HG03520 (cell line): ENCODE data around the gene PDE4D.
"Not testable (repeated sequence)": the region's sequence is repeated elsewhere in the genome, so short reads cannot be mapped to it uniquely, and the experiment has no call there.

Source experiments
- ATAC-seq: cut with Tn5 transposase; IDR thresholded peaks from one replicate; pipeline ENCODE4 v1.9.1; 2021; ENCODE audit warnings: mild to moderate bottlenecking, moderate library complexity; ENCODE audit not compliant: unreplicated experiment

PDE4D gene

DNA sequence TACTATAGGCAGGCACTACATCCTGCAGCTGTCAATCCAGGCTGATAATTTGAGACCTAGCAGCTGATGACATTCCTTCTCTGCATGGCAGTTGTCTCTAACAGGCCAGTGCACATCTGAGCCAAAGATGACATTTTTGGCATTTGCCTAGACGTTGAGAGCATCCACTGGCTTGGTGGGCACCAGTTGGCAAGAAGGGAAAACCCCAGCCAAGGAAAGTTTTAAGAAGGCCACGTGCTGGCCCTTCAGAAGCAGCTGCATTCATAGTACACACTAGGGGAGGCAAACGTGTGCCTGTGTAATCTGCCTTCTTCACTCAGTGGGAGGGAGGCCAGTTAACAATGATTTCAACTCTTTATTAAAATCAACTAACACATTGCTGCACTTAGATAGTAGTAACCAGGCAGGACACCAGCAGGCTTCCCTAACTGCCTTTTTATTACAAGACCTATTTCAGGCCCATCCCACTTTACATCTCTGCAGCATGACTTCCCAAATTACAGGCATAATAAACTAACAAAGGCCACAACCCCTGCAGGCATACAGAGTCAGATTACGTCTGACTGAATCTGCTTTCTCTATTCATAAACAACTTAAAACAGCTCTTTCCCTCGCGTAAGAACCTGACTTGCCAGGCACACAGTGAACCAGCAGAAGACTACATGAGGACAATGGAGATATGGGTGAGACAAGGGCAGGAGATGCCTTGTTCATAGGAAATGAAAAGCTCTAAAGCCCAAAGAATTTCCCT, 576.3 kb downstream of the PDE4D start:
- ATAC-seq = no peak

DNA sequence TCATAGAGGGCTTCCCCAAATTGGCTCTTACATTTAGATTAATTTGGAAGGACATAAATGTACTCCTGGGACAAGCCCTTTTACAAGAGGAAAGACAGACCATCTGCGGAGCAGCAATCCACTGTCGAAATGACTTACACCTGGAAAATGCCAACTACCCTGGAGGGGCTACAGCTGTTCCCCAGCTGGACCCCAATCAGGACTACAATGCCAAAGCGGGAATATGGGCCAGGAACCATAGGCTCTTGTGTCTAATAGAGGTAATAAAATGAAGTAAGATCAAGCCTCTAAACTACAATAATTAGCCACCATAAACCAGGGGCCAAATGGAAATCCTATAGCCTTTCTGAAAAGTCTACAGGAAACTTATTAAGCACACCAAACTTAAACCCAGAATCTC, 581.3 kb downstream of the PDE4D start:
- no peak for ATAC-seq

DNA sequence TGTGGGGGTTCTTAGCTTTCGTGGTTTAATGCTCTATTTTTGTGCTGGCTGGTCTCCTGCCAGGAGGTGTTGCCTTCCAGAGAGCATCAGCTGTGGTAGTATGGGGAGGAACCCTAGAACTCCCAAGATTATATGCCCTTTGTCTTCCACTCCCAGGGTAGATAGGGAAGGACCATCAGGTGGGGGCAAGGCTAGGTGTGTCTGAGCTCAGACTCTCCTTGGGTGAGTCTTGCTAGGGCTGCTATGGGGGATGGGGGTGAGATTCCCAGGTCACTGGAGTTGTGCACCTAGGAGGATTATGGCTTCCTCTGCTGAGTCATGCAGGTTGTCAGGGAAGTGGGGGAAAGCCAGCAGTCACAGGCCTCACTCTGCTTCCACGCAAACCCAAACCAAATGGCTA, 584.8 kb downstream of the PDE4D start:
- not testable (repeated sequence) for ATAC-seq

DNA sequence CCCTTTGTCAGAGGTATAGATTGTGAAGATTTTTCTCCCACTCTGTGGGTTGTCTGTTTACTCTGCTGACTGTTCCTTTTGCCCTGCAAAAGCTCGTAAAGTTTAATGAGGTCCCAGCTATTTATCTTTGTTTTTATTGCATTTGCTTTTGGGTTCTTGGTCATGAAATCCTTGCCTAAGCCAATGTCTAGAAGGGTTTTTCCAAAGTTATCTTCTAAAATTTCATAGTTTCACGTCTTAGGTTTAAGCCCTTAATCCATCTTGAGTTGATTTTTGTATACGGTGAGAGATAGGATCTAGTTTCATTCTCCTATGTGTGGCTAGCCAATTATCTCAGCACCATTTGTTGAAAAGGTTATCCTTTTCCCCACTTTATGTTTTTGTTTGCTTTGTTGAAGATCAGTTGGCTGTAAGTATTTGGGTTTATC, 590.2 kb downstream of the PDE4D start:
- ATAC-seq = not testable (repeated sequence)

DNA sequence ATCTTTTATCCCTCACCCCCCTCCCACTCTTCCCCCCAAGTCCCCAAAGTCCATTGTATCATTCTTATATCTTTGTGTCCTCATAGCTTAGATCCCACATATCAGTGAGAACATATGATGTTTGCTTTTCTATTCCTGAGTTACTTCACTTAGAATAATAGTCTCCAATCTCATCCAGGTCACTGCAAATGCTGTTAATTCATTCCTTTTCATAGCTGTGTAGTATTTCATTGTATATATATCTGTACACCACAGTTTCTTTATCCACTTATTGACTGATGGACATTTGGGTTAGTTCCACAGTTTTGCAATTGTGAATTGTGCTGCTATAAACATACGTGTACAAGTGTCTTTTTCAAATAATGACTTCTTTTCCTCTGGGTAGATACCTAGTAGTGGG, 591.0 kb downstream of the PDE4D start:
- not testable (repeated sequence) for ATAC-seq

DNA sequence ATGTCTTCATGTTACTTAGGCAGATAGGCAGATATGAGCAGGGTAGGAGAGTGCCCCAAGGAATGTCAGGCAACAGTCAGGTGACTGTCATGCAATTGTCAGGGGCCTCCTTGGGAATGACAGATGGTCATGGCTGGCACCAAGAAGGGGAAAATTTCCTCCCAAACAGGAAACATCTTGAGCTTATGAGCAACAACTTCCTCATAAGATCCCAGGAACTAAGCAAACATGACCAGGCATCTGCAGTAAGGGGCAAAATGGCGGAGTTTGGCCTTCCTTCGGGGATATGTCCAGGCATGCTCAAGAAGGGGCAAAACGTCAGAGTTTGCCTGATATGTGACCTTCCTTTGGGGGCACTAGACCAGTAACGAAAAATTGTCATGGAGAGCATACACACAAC, 591.8 kb downstream of the PDE4D start:
- no peak for ATAC-seq

DNA sequence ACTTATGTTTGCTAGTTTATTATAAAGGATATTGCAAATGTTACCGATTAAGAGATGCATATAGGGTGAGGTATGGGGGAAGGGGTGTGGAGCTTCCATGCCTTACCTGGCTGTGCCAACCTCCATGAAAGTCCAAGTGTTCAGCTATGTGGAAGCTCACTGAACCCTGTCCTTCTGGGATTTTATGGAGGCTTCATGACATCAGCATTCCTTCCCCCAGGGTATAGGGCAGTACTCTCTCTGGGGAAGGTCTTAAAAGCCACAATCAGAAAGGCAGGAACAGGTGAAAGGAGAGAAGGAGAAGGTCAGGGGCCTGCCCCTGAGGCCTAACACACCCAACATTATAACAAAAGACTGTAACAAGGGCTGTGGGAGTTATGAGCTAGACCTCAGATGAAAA, 592.6 kb downstream of the PDE4D start:
- ATAC-seq = no peak

DNA sequence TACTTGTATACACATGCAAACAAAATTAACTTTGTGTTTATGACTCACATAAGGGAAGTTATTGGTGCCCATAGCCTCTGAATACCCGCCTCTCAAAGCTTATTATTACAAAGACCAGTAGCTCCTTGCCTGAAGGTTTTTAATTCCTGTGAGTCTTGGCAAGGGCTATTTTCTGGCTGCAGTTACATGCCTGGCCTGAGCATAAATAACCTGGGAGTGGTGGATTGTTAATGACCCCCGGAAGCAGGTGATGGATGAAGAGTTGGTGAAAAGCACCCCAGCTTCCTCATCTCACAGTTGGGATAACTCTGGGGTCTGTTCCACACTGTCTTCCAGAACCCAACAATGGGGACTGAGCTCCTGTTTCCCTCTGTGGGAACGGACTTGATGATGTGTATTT, 594.5 kb downstream of the PDE4D start:
- ATAC-seq = no peak

DNA sequence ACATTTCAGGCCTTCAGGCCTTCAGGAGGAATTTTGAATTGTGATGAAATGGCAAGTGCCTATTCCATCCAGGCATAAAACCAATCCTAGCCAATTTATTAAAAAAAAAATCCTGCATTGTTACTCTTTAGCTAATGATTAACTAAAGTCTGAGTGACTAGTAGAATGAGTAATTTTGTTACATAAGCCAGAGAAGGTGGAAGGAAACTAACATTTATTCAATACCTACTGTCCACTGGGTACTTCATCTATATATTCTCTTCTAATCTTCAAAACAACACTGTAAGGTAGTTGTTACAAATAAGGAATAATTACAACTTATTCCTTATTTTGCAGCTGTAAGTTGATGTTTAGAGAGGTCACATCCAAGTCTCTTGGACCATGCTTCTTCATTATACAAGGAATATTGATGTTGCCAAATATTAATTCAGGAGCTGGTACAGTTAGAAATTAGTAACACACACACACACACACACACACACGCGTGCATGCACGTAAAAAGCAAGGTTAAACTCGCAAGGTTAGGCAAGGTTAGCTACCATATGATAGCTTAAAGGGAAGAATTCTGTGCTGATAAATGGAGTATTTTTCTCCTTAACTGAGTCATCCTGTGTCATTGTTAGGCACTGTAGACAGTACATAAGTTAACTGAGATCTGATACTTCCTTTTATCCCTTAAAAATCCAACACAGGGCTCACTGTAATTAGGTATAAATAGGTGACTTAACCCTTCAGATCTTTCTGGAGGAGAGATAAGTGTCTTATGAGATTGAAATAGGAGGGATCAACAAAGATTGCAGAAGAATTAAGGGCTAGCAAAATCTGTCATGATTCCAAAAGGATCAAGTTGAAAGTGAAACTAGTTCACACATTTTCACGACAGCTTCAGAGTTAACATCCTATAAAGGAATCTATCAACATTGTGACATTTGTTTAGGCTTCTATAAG, 596.9 kb downstream of the PDE4D start:
- no peak for ATAC-seq

DNA sequence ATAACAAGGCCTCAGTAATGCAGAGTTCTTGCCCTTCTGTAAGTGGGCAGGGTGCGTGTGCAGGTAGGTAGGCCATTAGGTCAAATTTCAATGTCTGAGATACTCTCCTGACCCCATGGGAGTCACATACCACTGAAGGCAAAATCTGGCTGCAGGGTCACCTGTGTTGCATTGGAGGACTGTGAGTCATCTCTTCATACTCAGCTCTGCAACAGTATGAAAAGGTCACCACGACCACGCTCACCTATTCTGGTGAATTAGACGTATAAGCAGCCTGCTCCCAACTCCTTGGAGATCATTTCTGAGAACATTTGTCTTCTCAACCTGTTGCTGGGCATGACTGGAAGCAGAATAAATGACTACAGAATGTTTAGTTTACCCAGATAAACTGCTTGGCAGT, 599.8 kb downstream of the PDE4D start:
- ATAC-seq = no peak

DNA sequence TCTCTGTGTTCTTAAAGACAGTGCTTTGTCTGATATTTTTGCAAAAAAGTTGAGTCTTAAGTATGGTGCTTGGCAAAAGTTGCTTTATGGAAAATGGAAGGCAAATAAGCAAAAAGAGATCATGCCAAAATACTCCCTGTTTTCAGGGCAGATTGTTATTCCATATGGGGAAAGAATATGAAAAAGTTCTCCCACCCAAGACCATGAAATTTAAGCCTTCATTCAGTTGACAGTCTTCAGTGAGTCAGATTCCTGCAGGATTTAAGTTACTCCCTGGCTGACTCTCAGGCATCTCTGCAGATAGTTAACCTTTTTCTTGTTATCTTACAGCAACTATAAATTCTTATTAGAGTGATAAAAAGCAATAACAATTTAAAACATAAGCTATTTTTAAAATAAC, 601.6 kb downstream of the PDE4D start:
- ATAC-seq = no peak

DNA sequence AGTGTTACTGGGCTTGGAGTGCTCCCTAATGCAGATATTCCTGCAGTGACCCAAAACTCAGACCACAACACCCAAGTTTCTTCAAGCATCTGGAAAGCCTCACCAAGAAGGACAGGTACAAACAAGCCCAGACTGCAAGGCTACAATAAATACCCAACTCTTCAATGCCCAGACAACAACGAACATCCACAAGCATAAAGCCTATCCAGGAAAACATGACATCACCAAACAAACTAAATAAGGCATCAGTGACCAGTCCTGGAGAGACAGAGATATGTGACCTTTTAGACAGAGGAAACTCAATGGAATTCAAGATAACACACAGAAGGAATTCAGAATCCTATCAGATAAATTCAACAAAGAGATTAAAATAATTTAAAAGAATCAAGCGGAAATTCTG, 605.6 kb downstream of the PDE4D start:
- no peak for ATAC-seq

DNA sequence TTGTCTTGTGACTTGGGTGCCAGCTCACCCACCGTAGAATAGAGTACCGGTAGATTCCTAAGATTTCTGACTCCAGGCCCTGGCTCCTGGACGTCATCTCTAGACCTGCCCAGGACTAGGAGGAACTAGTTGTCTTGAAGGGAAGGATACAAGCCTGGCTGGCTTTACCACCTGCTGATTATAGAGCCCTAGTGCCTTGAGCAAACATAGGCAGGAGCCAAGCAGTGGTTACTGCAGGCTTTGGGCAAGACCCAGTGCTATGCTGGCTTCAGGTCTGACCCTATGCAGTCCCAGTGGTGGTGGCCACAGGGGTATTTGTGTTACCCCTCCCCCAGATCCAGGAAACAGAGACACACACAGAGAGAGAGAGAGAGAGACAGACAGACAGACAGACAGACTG, 606.2 kb downstream of the PDE4D start:
- ATAC-seq = no peak

DNA sequence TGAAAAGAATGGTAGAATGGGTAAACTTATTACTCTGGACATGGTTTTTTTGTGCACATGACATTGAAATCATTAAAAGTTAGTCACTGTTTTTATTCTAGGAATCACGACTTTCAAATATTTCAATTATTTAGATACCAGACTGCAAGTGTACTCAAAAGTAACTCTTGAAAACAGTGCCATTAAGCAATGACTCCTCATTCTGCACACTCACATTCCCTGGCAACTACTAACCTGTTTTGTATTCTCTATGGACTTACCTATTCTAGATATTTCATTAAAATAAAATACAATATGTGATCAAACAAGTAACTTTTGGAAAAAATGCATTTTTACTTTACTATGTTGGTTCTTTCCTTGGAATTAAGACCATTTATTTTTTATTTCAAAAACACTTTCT, 607.0 kb downstream of the PDE4D start:
- ATAC-seq = no peak

DNA sequence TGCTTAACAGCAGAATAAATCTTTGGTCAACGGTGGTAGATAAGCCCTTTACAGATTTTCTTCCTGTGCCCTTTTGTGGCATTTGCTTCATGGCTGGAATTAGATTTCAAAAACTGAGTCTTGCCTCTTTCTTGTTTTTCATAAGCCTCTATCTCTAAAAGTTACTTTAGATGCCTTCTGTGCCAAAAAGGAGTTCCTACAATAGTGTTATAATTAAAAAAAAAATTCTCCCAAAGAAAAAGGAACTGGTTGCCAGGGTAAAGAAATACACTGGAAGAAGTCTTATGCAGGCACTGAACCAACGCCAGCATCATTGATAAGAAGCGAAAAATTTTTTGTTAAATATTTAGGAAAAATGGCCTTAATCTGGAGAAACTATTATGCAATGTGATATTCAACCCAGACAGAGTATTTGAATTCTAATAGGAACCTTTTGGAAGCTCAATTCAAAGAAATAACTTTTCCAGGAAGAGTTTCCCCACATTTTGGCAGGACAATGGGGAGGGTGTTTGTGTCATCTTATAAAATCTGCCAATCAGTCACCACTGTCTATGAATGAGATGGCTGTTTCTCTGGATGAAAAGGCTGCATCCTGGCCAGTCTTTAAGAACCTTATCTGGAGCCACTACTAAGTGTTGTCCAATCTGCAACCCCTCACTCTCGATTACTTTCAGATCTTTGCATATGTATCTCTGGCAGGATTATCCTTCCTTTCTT, 608.1 kb downstream of the PDE4D start:
- no peak for ATAC-seq

DNA sequence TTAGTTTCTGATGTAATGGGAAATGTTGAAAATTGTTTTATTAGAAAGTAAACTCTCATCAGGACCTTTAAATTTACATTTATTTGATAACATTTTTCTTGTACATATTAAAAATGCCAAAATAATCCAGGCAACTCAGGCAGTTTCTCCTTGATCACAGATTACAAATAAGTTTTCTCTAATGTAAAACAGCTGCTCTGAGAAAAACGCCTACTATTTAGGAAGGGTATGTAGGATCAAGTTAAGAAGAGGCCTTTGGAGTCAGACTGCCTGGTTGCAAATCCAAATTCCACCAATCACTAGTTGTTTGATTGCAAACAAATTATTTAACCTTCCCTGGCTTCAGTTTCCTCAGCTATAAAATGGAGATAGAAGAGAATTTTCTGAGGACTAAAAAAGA, 610.8 kb downstream of the PDE4D start:
- no peak for ATAC-seq

DNA sequence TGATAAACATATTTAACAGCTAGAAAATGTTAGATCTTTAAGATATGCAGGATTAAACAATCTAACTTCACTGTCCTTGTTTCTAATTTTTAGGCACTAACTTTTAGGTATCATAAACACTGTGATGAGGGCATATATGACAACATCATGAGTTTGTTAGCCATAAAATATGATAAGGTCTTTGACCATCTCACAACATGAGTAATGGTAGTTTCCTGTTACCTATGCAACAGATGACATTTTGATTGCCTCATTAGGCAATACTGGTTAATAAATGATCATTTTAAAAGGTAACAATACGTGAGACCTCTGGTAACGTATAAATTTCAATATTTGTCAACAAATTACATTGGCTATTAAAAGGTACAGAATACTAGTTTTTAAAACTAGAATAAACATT, 613.5 kb downstream of the PDE4D start:
- ATAC-seq = no peak

DNA sequence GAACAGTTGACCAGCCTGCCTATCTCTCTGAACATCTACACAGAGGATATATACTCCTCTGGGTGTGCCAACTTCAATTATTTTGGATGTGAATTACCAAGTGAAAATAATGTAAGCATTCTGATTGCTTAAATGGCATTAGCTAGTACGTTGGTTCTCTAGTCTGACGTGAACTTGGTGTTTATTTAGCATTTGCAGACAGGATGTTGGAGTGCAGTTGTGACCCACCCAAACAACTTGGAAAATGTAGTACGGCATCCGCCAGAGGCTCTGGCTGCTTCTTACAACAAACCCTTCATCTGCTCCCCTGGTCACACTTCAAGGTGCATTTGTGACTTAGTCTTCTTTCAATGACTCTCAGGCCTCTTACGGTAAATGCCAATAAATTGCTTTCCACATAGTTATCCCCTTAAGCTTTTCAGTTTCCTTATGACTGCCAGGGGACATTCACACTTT, 616.6 kb downstream of the PDE4D start:
- no peak for ATAC-seq

DNA sequence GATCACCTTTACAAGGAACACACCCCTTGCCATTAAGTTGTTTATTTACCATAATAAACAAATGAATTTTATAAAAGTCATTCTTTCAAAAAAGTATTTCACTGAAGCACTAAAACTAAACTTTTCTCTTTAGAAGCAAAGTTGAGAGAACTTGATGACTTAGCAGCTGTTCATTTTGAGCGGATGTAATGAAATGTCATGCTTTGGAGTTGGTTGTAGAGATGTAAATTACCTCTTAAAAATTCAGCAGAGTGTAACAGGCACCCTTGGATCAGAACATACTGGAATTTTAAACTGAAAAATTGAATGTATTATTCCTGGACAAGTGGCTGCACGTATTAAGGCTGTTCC, 617.2 kb downstream of the PDE4D start:
- no peak for ATAC-seq

DNA sequence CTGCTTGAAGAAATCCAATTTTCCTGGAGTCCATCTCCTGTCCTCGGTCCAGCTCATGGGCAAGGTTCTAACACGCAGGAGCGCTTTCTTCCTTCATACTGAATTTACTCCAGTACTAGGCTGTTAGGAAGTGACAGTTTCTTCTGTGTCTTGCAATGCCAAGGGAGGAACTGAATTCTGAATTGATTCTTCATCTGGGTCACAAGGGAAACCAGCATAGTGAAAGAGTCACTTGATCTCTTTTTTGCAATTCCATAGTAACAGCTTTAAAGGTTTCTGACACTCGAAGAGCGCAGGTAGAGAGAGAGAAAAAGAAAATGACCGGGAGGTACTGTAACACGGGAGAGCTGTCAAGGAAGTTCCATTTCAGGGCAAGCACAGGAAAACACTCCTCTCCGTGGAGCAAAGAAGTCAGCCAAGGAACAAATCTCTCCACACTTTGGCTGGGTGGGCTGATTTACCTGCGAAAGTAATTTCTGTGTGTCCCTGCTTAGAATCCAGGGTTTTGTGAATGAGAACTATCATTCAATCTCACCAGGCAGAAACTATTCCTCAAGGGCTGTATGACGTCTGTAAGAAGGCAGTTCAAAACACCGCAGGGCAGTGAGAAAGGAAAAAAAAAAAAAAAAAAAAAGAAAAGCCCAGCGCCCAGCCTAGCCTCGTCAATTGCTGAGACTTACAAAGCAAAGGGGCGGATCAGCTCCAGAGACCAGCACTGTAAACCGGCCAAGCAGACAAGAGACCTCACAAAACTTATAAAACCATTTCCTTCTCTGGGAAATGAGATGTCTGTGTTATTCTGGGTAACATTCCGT, 617.8 kb downstream of the PDE4D start:
- ATAC-seq = no peak

DNA sequence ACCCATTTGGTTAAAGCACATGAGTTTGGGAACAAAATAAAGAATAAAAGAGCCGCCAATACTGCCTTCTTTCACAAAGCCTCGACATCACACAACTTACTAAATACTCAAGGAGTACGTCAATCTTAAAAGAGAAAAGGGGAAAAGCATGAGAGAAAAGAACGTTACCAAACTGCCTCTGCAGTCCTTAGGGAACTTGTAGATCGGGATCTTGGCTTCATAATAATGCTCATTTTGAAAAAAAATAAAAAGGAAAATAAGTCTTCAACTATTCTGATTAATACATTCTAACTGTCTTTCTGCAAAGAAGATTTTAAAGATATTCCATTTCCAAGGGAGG, 618.4 kb downstream of the PDE4D start:
- no peak for ATAC-seq
